SK-N-MC (cell line): ENCODE results near the gene MYT1.

Source experiments
- DNase-seq: peaks from one replicate; pipeline ENCODE4 v3.0.0-alpha.2; 2011; ENCODE audit warnings: low read depth, low spot score
- H3K27ac ChIP-seq: fragments of 200-600 bp; sonication (generic); 2 replicates; pipeline ENCODE4 v1.5.1; 2016; ENCODE audit warnings: mixed run types
- H3K36me3 ChIP-seq: fragments of 200-600 bp; sonication (generic); 2 replicates; pipeline ENCODE4 v1.6.1; 2017; ENCODE audit warnings: antibody characterized with exemption, low read length, mixed read lengths; ENCODE audit not compliant: insufficient read depth
- H3K4me3 ChIP-seq: fragments of 200-600 bp; sonication (generic); 2 replicates; pipeline ENCODE4 v1.5.1; 2016
- H3K9ac ChIP-seq: fragments of 200-600 bp; sonication (generic); 2 replicates; pipeline ENCODE4 v1.8.0; 2017; ENCODE audit warnings: mixed run types, mixed read lengths; ENCODE audit not compliant: insufficient read length
- H3K9me3 ChIP-seq: fragments of 200-600 bp; sonication (generic); 2 replicates; pipeline ENCODE4 v1.6.1; 2017; ENCODE audit warnings: low read depth, mild to moderate bottlenecking, antibody characterized with exemption, low read length, moderate library complexity, mixed read lengths
- EZH2 ChIP-seq: fragments of 200-600 bp; sonication (generic); IDR thresholded peaks from one replicate; pipeline ENCODE4 v1.6.1; 2017; ENCODE audit warnings: antibody characterized with exemption
- FOXP2 ChIP-seq: optimal IDR thresholded peaks from 2 replicates; pipeline ENCODE3; 2011; ENCODE audit warnings: mild to moderate bottlenecking, moderate library complexity; ENCODE audit not compliant: insufficient read depth; ENCODE audit errors: extremely low read length, control extremely low read depth
- POLR2AphosphoS5 ChIP-seq: IDR thresholded peaks from 2 replicates; pipeline ENCODE4 v1.6.1; 2012; ENCODE audit warnings: mild to moderate bottlenecking, low read depth, low read length, borderline replicate concordance

The MYT1 gene

GRCh38 chr20:64139199-64140060 is 24.8 kb upstream of the MYT1 start:
- Histone ChIP-seq H3K27ac (no peak overlapping the region), H3K9ac (no peak overlapping the region), H3K36me3 (no peaks in the 10 kb centered on the region), H3K9me3 (no peaks in the 10 kb centered on the region), H3K4me3 (no peak overlapping the region)
- no peak for TF ChIP-seq POLR2AphosphoS5
- no peak for TF ChIP-seq FOXP2
- no peak for TF ChIP-seq EZH2
- DNase-seq: no peak

- Histone ChIP-seq H3K9me3 (no peaks in the 10 kb centered on the region), H3K4me3 (no peak overlapping the region), H3K27ac (no peak overlapping the region), H3K36me3 (no peaks in the 10 kb centered on the region), H3K9ac (no peak overlapping the region)
- TF ChIP-seq POLR2AphosphoS5: no peak
- TF ChIP-seq EZH2: no peak
- no peak for TF ChIP-seq FOXP2
- no peak for DNase-seq
Observed at GRCh38 chr20:64140061-64140931, 24.0 kb upstream of the MYT1 start.

- no peak for DNase-seq
- H3K9ac ChIP-seq: no peak overlapping the region
- no peak overlapping the region for H3K4me3 ChIP-seq
- no peaks in the 10 kb centered on the region for H3K9me3 ChIP-seq
- TF ChIP-seq EZH2 (no peak), POLR2AphosphoS5 (no peak), FOXP2 (no peak)
- no peaks in the 10 kb centered on the region for H3K36me3 ChIP-seq
- H3K27ac ChIP-seq: no peak overlapping the region
Observed at GRCh38 chr20:64140956-64141355, 23.3 kb upstream of the MYT1 start.

GRCh38 chr20:64142590-64142989 is 21.7 kb upstream of the MYT1 start:
- Histone ChIP-seq H3K9me3 (no peaks in the 10 kb centered on the region), H3K27ac (no peak overlapping the region), H3K4me3 (no peak overlapping the region), H3K9ac (no peak overlapping the region), H3K36me3 (no peaks in the 10 kb centered on the region)
- DNase-seq: no peak
- no peak for TF ChIP-seq FOXP2
- no peak for TF ChIP-seq EZH2
- TF ChIP-seq POLR2AphosphoS5: no peak

- no peaks in the 10 kb centered on the region for H3K36me3 ChIP-seq
- no peak for DNase-seq
- H3K9me3 ChIP-seq: no peaks in the 10 kb centered on the region
- H3K9ac ChIP-seq: no peak overlapping the region
- H3K4me3 ChIP-seq: no peak overlapping the region
- no peak for TF ChIP-seq EZH2
- no peak for TF ChIP-seq FOXP2
- TF ChIP-seq POLR2AphosphoS5: no peak
- H3K27ac ChIP-seq: no peak overlapping the region
Observed at GRCh38 chr20:64143018-64143801, 21.0 kb upstream of the MYT1 start.

GRCh38 chr20:64144144-64144912 is 19.9 kb upstream of the MYT1 start:
- Histone ChIP-seq H3K36me3 (no peaks in the 10 kb centered on the region), H3K4me3 (no peak overlapping the region), H3K9ac (no peak overlapping the region), H3K27ac (no peak overlapping the region), H3K9me3 (no peaks in the 10 kb centered on the region)
- TF ChIP-seq POLR2AphosphoS5 (no peak), FOXP2 (no peak), EZH2 (no peak)
- DNase-seq: no peak

- no peak for TF ChIP-seq FOXP2
- no peak for DNase-seq
Observed at GRCh38 chr20:64145458-64146300, 18.6 kb upstream of the MYT1 start.

More at GRCh38 chr20:64145458-64146300, 18.6 kb upstream of the MYT1 start:
- Histone ChIP-seq H3K9ac (no peak overlapping the region), H3K4me3 (no peak overlapping the region), H3K27ac (no peak overlapping the region), H3K9me3 (no peaks in the 10 kb centered on the region), H3K36me3 (no peaks in the 10 kb centered on the region)
